WTC11 (cell line): ENCODE results near the gene CALHM1.

Experiments
- ATF2 ChIP-seq: sonication (generic); formaldehyde crosslinking; IDR thresholded peaks from 2 replicates; pipeline ENCODE4 v1.8.1; 2022; ENCODE audit warnings: low read depth, missing genetic modification reagents, borderline replicate concordance
- TEAD4 ChIP-seq: sonication (generic); formaldehyde crosslinking; IDR thresholded peaks from 2 replicates; pipeline ENCODE4 v1.8.0; 2022; ENCODE audit warnings: mild to moderate bottlenecking, missing genetic modification reagents
- ZNF138 ChIP-seq: sonication (generic); formaldehyde crosslinking; conservative IDR thresholded peaks from 2 replicates; pipeline ENCODE4 v1.8.1; 2022; ENCODE audit warnings: mild to moderate bottlenecking, moderate library complexity, missing genetic modification reagents
- ZNF219 ChIP-seq: sonication (generic); formaldehyde crosslinking; IDR thresholded peaks from 2 replicates; pipeline ENCODE4 v1.8.0; 2023; ENCODE audit warnings: missing genetic modification reagents, mild to moderate bottlenecking, borderline replicate concordance
- ZNF232 ChIP-seq: sonication (generic); formaldehyde crosslinking; IDR thresholded peaks from 2 replicates; pipeline ENCODE4 v1.8.0; 2022; ENCODE audit warnings: mild to moderate bottlenecking, missing genetic modification reagents
- TF ChIP-seq, protein P1 (sequence below): sonication (generic); formaldehyde crosslinking; IDR thresholded peaks from 2 replicates; pipeline ENCODE4 v1.8.0; 2022; ENCODE audit warnings: mild to moderate bottlenecking, missing genetic modification reagents

DNA sequence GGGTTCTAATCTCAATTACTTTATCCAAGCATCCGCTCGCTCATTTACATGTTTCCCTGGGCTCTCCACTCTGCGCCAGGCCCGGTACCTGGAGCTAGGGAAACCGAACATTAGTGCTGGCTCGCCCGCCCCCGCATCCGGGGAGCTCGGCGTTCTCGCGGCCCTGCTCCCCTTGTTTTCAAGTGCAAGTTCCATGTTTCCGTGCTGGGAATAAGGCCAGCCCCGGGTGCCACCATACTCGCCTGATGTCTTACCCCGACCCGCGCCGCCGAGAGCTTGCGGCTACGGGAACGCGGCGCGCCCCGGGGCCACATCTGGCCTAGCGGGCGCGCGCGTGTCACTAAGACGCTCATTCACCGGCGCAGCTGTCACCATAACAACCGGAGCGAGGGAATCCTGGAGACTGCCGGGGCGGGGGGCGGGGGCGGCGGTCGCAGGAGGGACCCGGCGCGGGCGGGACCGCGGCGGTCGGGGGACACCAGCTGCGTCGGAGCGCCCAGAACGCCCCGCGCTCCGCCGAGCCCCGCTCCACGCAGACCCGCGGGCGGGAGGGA, 34.7 kb upstream of the CALHM1 start, which contains the start of gene NEURL1:
- TF ChIP-seq ATF2 (CRISPR knock-in tag), result no peak
- no peak for TF ChIP-seq ZNF138 (CRISPR knock-in tag)
- TF ChIP-seq, protein P1, sequence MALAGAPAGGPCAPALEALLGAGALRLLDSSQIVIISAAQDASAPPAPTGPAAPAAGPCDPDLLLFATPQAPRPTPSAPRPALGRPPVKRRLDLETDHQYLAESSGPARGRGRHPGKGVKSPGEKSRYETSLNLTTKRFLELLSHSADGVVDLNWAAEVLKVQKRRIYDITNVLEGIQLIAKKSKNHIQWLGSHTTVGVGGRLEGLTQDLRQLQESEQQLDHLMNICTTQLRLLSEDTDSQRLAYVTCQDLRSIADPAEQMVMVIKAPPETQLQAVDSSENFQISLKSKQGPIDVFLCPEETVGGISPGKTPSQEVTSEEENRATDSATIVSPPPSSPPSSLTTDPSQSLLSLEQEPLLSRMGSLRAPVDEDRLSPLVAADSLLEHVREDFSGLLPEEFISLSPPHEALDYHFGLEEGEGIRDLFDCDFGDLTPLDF (CRISPR knock-in tag), result no peak
- TF ChIP-seq ZNF219 (CRISPR knock-in tag), result no peak
- TF ChIP-seq TEAD4 (CRISPR knock-in tag), result no peak
- no peak for TF ChIP-seq ZNF232 (CRISPR knock-in tag)
